GM21737 (cell line): Measurements from ENCODE around the gene ATXN1.

Source experiments
- ATAC-seq: cut with Tn5 transposase; IDR thresholded peaks from one replicate; pipeline ENCODE4 v1.9.1; 2021; ENCODE audit warnings: mild to moderate bottlenecking, moderate library complexity; ENCODE audit not compliant: unreplicated experiment

Gene ATXN1

DNA sequence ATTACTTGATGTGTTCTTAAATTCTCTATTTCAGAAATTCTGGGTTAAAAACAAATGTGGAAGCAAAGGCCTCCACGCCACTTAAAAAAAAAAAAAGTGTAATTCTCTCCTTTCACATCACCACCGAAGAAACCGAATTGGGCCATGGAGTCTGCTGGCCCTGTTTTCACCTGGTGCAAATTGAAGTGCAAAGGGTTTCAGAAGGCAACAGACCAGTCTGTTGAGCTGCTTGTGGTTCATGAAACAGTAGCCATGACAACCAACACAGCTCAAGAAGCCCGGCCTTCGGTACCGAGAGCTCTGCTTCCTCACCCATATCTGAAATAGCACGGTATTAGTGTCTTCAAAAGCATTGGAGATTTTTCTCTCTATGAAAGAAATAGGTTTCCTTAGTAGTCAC lies 459.7 kb downstream of the ATXN1 start:
- no peak for ATAC-seq

DNA sequence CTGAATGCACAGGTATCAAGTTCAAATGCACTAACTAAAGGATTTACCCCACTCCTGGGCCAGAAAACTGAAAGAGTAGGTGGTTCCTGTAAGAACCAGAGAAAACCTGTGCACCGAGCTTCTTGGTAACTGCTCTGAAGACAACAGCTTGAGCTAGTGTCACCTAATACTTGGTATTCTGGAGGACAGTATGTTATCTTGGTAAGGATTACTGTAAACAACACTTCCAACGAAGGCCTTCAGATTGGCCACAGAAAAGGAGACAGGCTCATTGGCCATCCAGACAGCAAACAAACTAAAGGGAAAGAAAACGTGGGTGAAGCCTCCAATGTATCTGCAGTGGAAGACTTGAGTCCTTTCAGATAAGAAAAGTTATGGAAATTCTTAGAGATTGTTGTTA lies 461.4 kb downstream of the ATXN1 start:
- ATAC-seq, result no peak

DNA sequence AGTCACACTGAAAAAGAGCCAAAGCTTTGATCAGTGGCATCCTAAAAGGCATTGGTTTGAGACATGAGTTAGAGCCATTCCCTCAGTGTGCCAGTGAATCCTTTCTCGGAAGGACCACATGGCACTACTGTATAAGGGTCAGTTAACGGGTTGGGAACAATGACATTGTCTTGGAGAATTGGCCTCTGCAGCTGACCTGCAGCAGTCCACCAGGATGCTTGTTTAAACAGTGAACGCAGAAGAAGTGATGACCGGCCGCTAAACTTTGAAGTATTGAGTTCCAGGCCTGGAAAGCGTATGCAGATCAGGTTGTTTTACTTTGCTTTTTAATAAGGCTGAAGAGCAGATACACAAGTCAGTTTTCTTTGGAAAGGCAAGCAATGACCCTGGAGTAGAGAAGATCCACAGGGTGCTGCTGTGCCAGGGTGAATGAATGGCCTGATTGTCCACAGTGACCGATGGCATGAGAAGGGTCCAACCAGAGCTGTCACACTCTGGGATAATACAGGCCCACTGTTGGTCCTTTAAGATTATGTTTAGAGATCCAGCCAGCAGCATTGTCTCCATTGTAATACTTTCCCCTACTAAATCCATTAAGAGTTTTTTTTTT lies 465.1 kb downstream of the ATXN1 start:
- ATAC-seq, result no peak

DNA sequence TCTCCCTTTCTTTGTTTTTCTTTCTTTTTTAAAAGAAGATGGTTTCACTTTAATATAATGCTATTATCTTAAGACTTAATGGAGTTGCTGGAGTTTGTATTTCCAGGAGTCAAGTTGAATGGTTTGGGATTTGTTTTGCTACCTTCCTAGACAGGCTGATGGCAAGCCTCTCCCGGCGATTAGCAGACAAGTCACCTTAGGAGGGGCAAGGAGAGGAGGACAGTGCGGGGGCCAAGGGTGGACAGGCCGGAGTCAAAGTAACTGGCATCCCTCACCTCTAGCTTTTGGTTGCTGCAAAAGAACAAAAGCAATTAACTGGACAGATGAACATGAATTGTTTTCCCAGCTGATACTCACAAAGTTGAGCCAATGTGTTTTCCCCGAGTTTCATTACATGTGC lies 465.8 kb downstream of the ATXN1 start:
- ATAC-seq, result no peak

DNA sequence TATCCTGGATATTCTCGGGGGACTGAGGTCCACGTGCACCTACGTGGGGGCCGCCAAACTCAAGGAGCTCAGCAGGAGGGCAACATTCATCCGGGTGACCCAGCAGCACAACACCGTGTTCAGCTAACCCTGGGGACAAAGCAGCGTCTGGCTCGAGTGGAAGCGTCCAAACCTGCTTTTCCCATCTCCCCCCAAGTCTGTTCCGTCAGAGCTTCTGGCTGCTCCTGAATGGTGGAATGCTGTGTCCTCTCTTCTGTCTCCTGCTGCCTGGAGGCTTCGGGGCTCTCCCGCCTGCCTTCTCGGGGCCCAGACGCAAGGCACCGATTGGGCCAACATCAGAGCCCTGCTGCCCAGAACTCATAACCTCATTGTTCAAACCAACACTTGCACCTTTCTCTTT lies 466.2 kb downstream of the ATXN1 start:
- ATAC-seq, result no peak

DNA sequence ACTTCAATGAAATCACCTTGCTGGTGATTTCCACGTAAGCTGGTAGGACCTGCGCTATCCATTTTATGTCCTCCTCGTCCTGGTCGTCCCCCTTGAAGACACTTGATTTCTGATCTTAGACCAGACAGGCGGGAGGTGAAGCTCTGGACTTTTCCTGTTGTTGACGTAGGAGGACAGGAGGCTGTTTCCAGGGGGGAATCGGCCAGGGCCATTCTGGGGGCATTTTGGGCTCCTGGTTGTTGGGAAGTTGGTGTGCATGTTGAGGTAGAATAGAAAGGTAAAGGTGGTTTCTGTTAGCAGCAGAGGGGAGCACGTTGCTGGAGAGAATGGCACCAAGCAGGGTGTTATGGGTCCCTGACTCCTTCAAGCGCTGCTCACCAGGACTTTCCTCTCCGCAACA lies 466.9 kb downstream of the ATXN1 start:
- ATAC-seq, result no peak

DNA sequence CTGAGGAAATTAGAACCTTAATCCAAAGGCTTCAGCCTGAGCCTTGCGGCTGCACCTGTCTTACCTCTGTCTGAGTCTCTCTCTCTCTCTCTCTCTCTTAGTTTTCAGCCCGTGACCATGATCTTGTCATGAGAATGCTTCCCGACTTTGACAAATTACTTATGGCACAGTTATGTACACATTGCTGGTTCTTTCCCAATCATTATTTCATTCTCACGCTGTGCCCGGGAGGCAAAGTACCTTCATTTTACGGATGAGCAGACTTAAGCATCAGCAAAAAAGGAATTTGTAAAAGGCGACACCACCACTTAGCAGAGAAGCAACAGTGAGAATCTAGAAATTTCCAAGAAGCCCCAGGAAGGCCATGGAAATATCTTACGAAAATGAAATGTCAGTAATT lies 468.3 kb downstream of the ATXN1 start:
- no peak for ATAC-seq

DNA sequence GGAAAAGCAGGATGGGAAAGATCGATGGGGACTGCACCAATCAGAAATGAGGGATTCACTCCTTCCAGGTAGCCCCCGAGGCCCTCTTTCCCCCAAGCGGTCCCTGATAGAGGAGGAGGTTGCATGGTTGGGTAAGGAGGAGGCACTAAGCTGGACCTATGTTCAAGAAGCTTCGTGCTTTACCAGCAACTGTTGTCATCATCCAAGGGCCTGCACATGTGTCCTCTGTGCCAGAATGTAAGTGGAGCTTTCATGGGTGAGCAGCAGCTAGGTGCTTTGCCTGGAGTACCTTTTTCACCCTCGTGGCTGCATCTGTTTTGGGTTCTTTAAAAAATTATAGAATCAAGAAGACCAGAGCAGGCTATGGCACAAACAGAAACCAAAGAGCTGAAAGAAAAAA lies 468.8 kb downstream of the ATXN1 start:
- no peak for ATAC-seq

DNA sequence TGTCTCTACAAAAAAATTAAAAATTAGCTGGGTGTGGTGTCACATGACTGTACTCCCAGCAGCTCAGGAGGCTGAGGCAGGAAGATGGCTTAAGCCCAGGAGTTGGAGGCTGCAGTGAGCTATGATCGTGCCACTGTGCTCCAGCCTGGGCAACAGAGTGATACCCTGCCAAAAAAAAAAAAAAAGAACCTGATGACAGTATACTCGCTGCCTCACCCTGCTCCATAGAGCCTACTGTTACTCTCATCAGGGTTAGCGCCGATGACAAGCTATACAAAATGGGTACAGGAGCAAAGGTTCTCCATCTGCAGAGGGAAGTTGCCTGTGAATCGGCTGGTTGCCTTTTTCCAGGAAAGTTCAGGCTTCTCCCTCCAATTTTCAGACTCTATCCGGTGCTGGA lies 469.5 kb downstream of the ATXN1 start:
- ATAC-seq, result no peak

DNA sequence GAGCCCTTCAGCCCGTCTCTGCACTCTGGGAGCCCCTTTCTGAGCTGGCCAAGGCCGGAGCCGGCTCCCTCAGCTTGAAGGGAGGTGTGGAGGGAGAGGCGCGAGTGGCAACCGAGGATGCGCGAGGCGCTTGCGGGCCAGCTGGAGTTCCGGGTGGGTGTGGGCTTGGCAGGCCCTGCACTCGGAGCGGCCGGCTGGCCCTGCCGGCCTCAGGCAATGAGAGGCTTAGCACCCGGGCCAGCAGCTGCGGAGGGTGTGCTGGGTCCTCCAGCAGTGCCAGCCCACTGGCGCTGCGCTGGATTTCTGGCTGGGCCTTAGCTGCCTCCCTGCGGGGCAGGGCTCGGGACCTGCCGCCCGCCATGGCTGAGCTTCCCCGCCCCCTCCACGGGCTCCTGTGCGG lies 473.1 kb downstream of the ATXN1 start:
- no peak for ATAC-seq

DNA sequence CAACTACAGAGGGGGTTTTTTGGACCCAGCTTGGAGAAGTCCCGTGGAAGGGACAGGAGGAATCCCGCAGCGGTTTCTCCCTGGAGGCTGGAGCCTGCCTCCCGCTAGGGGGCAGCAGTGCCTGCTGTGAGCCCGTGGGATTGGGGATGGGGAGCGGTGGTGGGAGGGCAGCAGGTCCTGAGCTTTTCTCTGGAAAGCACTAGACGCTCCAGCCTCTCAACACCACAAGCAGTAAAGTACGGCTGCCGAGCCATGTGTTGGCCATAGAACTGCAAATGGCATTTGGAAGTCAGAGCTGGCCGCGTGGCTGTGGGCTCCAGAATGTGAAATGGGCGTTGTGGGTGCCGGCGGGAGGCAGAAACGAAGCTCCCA lies 475.1 kb downstream of the ATXN1 start:
- ATAC-seq, result no peak

DNA sequence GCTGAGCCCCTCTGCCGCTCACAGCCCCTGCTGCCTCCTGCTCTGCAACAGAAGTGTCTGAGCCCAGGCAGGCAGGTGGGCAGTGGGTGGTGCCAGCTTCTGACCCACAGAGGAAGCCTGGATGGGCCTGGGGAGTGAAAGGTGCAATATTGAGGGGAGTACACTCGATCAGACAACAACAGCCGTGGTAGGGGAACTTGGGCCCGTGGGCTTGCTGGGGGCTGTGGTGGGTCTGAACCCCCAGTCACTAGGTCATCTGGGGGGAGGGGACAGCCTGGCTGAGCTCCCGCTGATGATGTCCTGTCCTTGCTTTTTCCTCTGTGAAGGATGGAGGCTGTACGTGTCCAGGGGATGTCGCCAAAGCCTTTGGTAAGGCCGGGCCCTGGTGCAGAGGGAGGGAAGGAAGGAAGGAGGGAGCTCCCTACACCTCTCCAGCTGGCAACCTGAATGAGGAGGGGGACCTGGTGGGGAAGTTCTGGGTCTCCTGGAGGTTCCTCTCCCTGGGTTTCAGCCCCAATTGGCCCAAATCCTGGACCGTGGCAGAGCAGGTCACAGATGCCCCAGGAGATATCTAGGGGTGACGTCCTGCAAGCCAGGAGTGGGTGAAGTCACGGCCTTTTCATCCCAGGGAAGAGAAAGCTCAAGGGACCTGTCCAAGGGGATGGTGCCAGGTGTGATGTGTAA lies 475.7 kb downstream of the ATXN1 start:
- no peak for ATAC-seq

DNA sequence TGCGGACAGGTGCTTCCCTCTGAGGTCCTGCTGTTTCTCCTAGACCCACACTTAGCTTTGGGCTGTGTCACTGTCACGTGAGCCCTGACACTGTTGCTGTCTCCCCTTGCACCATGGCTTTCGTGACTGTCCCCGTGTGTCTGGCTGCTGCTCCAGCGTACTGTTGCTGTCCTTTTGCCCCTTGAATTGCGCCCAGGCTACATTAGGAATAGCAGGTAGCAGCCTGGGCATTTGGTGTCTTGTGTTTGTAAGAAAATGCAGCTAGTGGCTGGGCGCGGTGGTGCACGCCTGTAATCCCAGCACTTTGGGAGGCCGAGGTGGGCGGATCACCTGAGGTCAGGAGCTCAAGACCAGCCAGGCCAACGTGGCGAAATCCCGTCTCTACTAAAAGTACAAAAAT lies 476.8 kb downstream of the ATXN1 start:
- no peak for ATAC-seq

DNA sequence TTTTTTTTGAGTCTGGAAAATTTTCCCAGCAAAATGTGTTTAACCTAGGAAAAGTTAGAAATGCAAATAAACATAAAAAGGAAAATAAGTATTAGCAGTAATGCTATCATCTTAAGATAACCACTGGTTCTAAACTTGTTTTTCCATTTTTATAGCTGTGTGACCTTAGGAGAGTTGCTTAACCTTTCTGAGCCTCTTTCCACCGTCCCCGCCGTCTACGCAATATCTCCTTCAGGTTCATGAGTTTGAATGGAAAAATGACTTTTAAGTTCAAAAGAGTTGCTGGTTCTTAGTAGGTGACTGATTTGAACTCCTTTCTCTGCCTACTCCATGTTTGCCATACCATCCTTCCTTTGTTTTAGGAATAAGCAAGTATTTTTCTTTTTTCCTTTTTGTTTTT lies 478.9 kb downstream of the ATXN1 start:
- ATAC-seq, result no peak

DNA sequence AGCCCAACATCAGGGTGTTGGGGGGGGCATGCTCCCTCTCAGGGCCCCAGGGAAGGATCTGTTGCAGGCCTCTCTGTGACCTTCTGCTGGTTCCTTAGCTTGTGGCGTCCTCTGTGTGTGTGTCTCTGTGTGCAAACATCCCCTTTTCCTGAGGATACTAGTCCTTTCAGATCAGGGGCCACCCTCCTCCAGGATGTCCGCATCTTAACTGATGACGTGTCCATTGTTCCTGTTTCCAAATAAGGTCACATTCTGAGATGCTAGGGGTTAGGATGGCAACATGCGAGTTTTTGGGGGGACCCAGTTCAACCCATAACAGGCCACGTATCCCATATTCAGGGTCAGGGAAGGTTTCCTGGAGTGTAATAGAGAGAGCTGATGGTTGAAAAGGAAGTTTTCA lies 482.0 kb downstream of the ATXN1 start:
- ATAC-seq, result no peak

DNA sequence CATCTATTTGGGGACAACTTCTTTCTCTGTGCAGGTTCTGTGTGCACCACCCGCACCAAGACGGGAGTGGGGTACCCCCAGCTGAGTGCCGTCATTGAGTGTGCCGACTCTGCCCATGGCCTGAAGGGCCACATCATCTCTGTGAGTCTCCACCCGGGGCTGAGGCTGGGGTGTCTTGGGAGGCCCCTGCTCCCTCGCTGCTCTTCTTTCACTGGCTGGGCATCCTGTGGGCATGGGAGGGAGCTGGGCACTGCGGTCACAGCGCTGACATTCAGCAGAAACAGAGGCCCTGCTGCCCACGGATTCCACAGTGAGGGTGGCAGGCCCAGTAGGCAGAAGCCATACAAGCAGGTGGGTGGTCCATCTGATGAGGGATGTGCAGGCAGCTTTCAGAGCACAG lies 482.5 kb downstream of the ATXN1 start:
- ATAC-seq, result no peak

DNA sequence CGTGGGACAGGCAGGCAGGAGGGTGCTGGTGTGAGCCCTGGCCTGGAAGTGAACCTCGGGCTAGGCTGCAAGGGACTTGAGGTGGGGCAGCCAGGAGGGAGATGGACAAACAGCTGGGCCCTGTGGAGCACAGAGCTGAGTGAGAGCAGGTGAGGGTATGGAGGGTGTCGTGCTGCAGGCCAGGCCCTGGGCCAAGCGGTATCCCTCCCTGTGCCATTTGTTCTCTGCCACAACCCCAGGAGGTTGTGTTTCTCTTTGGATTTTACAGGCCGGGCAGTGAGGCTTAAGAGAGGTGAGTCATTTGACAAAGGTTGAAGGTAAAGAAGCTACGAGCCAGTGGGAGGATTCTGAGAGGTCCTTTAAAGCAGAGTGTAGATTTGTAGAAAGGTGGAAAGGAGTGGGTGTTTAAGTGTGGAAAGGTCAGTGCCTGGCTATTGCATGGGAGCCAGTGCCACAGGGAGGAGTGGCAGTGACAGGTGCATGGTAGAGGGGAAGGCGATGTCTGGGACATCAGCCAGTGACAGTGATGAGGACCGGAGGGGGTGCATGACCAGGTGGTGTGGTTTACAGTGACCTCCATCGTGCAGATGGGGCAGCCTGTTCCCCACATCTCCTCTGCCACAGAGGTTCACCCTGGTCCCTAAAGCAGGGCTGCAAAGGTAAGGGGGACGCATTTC lies 483.1 kb downstream of the ATXN1 start:
- no peak for ATAC-seq

DNA sequence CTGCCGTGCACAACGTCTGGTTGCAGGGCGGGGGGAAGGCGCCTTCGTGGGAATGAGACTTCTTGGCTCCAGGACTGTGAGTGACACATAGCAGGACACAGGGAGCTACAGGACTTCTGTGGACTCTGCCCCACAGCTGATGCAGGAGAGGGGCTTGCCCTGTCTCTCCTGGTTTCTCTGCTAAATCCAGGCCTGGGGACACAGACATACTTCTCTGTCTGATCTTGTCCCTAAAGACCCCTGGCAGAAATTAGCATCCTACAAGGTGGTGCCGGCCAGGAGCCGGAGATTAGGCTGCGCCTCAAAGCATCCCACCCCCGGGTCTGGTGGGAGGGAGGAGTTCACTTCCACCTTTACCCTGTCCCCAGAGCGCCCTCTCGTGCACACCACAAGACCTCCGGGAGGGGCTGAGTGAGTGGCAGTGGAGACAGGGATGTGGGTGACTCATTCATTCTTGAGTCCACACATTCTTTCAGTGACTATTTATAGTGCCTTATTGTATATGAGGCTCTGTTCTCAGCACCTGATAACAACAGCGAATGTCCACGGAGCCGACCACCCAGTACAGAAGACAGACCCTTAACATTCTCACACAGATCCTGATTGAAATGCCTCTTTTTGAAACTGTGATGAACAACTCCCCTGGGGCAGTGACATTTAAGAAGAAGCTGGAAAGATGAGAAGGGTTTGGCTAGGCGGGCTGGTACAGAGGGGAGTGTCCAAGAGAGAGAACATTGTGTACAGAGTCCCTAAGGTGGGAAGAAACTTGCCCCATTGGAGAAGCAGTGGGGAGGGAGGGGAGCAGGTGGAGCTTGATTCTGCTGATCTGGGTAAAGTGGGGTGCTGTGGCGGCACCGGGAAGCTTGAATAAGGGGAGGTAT lies 483.9 kb downstream of the ATXN1 start:
- peak; percentile 56 for ATAC-seq

DNA sequence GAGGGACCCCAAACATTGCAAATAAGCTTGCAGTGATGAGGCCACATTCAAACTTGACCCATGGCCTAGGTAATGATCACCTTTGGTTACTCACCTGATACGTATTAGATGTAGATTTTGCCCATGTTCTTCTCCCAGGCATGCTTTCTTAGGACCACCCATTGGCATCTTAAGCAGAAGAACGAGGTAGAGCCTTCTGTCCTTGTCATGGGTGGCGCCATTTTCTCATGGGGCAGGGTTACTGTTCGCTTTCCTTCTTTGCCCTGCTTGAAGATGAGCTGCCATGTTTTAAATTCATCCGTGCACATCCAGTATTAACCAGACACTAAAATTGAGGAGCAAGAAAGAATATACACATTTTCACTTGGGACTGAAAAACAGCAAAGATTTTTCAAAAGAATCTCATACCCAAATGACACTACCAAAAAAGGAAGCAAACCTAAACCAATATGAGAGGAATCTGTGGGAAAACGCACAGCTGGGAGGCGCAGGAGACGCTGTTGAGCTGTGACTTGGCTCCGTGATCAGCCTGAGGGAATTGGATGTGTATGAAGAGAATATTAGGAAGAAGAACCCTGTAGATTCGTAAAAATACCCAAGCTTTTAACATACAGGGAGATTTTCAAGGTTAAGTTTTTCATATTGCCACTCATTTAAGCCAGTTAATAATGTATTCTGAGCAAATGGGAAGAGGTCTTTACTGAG lies 486.2 kb downstream of the ATXN1 start:
- ATAC-seq, result no peak

DNA sequence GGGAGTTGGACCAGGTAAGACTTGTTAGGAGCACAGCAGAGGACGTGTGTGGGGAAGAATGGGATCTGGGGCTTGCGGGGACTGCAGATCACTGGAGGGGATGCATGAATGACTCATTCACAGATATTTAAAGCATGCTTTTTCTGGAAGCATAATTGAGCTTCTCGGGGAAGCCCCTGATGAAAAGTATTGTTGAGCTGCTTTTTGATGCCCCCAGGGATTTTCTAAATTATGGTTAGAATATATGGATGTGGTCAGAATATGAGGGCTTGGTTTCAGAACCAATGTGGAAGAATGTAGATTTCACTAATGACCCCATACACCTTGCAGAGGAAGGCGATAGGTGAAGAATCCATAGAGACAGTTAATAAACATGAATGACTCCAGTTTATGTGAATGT lies 486.8 kb downstream of the ATXN1 start:
- no peak for ATAC-seq

DNA sequence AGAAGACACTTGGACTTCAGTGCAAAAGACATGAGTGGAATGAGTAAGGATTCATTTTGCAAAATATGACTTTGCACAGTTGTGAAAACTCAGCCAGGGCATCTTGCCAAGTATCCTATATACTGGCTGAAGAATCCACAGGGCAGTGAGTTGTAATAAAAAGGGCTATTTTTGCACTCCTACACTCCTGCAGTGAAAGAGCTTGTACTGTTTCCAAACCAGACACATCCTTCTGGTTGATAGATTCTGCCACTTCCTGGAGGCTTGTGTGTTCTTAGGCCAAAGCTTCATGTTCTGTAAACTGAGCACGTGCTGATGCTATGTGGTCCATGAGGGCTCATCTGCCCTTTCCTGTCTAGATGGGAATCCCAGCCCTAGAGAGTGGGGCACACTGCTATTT lies 488.0 kb downstream of the ATXN1 start:
- ATAC-seq, result no peak
